ENCODE measurements around the gene ANKS1B. TPM values are rescaled to one million over a fixed set of nuclear protein-coding genes. Genes with fewer than 3 reads are reported as not detected.
A peak's percentile ranks its signal among the peaks of the same experiment; 100 is the strongest.
"Not testable (repeated sequence)": the region's sequence is repeated elsewhere in the genome, so short reads cannot be mapped to it uniquely, and the experiment has no call there.

The ANKS1B gene
- total RNA-seq, 4 donors from 2014 or later, result 1.5 to 5.5 (median 4.4) TPM

GRCh38 chr12:99036566-99036965 is 948.2 kb downstream of the ANKS1B start:
- H3K4me3 ChIP-seq (ENCODE audit: low read depth, poor library complexity, severe bottlenecking), result no peak overlapping the region
- intact Hi-C loops (cut with DNase I; ENCODE audit: low total_unique reads), result no loop called here
- DNase-seq (ENCODE audit: low spot score in 2 of 2), result no peak
- TF ChIP-seq POLR2A (IDR thresholded peaks at IDR 0.05), result no peak
- TF ChIP-seq, protein P1, sequence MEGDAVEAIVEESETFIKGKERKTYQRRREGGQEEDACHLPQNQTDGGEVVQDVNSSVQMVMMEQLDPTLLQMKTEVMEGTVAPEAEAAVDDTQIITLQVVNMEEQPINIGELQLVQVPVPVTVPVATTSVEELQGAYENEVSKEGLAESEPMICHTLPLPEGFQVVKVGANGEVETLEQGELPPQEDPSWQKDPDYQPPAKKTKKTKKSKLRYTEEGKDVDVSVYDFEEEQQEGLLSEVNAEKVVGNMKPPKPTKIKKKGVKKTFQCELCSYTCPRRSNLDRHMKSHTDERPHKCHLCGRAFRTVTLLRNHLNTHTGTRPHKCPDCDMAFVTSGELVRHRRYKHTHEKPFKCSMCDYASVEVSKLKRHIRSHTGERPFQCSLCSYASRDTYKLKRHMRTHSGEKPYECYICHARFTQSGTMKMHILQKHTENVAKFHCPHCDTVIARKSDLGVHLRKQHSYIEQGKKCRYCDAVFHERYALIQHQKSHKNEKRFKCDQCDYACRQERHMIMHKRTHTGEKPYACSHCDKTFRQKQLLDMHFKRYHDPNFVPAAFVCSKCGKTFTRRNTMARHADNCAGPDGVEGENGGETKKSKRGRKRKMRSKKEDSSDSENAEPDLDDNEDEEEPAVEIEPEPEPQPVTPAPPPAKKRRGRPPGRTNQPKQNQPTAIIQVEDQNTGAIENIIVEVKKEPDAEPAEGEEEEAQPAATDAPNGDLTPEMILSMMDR (IDR thresholded peaks at IDR 0.05), result no peak

- TF ChIP-seq POLR2A (IDR thresholded peaks at IDR 0.05), result no peak
- TF ChIP-seq, protein P1 (IDR thresholded peaks at IDR 0.05), result no peak
- intact Hi-C loops (cut with DNase I; ENCODE audit: low total_unique reads), result no loop called here
- no peak for DNase-seq (ENCODE audit: low spot score in 2 of 2)
- 30 to 34% methylated on average over 5 of the region's 5 CpGs for WGBS, 2 donors
- no peak overlapping the region for H3K4me3 ChIP-seq (ENCODE audit: low read depth, poor library complexity, severe bottlenecking)
Measured at GRCh38 chr12:99035803-99036202, 948.9 kb downstream of the ANKS1B start.

DNA sequence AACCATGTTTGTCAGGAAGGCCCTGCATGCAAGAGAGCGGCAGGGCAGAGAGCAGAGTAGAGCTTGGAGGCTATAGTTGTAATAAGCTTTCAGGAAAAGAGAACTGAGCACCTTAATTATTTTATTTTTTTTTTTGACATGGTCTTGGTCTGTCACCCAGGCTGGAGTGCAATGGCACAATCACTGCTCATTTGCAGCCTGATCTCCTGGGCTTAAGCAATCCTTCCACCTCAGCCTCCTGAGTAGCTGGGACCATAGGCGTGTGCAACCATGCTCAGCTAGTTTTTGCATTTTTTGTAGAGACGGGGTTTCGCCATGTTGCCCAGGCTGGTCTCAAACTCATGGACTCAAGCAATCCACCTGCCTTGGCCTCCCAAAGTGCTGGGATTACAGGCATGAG is 950.5 kb downstream of the ANKS1B start:
- H3K4me3 ChIP-seq (ENCODE audit: low read depth, poor library complexity, severe bottlenecking); DNase-seq (ENCODE audit: low spot score in 2 of 2); intact Hi-C loops (cut with DNase I; ENCODE audit: low total_unique reads): not testable (repeated sequence)
- 95 to 96% methylated on average over 4 of the region's 4 CpGs for WGBS, 2 donors

GRCh38 chr12:99029511-99030271 is 955.0 kb downstream of the ANKS1B start:
- no peak overlapping the region for H3K4me3 ChIP-seq (ENCODE audit: low read depth, poor library complexity, severe bottlenecking)
- DNase-seq (ENCODE audit: low spot score in 2 of 2), result no peak
- WGBS, 2 donors, result 50 to 62% methylated on average over 5 of the region's 5 CpGs

GRCh38 chr12:99027461-99027860 is 957.3 kb downstream of the ANKS1B start:
- H3K4me3 ChIP-seq (ENCODE audit: low read depth, poor library complexity, severe bottlenecking), result no peak overlapping the region
- 37 to 46% methylated on average over 2 of the region's 2 CpGs for WGBS, 2 donors
- TF ChIP-seq, protein P1 (IDR thresholded peaks at IDR 0.05), result no peak
- no peak for TF ChIP-seq POLR2A (IDR thresholded peaks at IDR 0.05)
- intact Hi-C loops (cut with DNase I; ENCODE audit: low total_unique reads), result no loop called here
- peak in 1 of 2 donors; percentile 22 for DNase-seq (ENCODE audit: low spot score in 2 of 2)

More at GRCh38 chr12:99029511-99030271, 955.0 kb downstream of the ANKS1B start:
- no peak for TF ChIP-seq POLR2A (IDR thresholded peaks at IDR 0.05)
- TF ChIP-seq, protein P1 (IDR thresholded peaks at IDR 0.05), result no peak
- intact Hi-C loops (cut with DNase I; ENCODE audit: low total_unique reads), result no loop called here

- no peak overlapping the region for H3K4me3 ChIP-seq (ENCODE audit: low read depth, poor library complexity, severe bottlenecking)
- TF ChIP-seq, protein P1 (IDR thresholded peaks at IDR 0.05), result no peak
- TF ChIP-seq POLR2A (IDR thresholded peaks at IDR 0.05), result no peak
- WGBS, 2 donors, result 48 to 56% methylated on average over 2 of the region's 2 CpGs
- intact Hi-C loops (cut with DNase I; ENCODE audit: low total_unique reads), result no loop called here
- no peak for DNase-seq (ENCODE audit: low spot score in 2 of 2)
Measured at GRCh38 chr12:99027055-99027393, 957.7 kb downstream of the ANKS1B start.
